ENCODE data around the gene MAD1L1. TPM values are rescaled to one million over a fixed set of nuclear protein-coding genes. Genes with fewer than 3 reads are reported as not detected.

MAD1L1 gene
- total and polyA plus RNA-seq, 2 of the 8 experiments (the other 6 are each of a cell fraction or from before 2014, with no cell fraction given), result 40.4 to 44.6 TPM

DNA sequence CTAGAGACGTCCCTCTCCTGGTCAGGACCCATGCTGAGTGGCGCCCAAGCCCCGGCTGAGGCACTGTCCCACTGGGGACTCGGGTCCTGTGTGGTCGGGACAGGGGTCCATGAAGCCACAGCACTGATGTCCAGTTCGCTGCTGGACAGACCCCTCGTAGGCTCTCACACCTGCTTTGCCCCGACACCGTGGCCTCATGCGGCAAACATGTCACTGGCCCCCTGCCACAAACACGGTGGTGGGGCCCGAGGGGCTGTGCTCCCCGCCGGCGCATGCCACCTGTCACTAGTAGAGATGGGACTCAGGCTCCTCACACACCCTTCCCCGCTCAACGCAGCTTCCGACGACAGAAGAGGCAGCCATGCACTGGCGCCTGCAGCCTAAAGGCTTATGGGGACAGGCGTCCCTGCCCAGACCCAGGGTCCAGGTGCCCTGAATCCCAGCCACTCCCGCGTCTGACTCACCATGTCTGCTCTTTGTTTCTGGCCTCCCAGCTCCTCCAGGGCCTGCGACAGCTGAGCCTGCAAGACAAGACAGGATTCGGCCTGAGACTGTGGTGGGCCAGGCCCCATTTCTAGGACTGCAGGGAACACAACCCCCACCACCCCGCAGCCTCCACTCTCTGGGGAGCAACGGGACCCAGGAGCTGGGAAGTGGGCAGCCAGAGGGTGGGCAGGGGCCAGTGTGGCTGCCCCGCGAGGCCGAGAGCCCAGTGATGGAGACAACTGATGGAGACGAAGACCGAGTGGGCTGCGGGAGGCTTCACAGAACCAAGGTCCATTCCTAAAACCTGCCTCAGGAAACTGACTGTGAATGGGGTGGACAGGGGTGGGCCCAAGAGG, 230.9 kb downstream of the MAD1L1 start (continued):
- no peak for TF ChIP-seq NANOG (IDR thresholded peaks at IDR 0.05; ENCODE audit: insufficient read depth, low read depth, low read length, poor library complexity, severe bottlenecking)
- TF ChIP-seq EGR1 (IDR thresholded peaks at IDR 0.05; ENCODE audit: borderline replicate concordance, low read depth, low read length), result no peak
- TF ChIP-seq GABPA (IDR thresholded peaks at IDR 0.05; ENCODE audit: borderline replicate concordance, insufficient read depth, low read length), result no peak
- no peak for TF ChIP-seq CREB1 (IDR thresholded peaks at IDR 0.05)
- TF ChIP-seq, protein P1, sequence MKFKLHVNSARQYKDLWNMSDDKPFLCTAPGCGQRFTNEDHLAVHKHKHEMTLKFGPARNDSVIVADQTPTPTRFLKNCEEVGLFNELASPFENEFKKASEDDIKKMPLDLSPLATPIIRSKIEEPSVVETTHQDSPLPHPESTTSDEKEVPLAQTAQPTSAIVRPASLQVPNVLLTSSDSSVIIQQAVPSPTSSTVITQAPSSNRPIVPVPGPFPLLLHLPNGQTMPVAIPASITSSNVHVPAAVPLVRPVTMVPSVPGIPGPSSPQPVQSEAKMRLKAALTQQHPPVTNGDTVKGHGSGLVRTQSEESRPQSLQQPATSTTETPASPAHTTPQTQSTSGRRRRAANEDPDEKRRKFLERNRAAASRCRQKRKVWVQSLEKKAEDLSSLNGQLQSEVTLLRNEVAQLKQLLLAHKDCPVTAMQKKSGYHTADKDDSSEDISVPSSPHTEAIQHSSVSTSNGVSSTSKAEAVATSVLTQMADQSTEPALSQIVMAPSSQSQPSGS (IDR thresholded peaks at IDR 0.05; ENCODE audit: low read length), result no peak
- TF ChIP-seq SP4 (IDR thresholded peaks at IDR 0.05; ENCODE audit: low read length), result no peak
- TF ChIP-seq ZNF274 (IDR thresholded peaks at IDR 0.05; ENCODE audit: borderline replicate concordance, extremely low read depth, low read length), result no peak
- TF ChIP-seq, protein P2, sequence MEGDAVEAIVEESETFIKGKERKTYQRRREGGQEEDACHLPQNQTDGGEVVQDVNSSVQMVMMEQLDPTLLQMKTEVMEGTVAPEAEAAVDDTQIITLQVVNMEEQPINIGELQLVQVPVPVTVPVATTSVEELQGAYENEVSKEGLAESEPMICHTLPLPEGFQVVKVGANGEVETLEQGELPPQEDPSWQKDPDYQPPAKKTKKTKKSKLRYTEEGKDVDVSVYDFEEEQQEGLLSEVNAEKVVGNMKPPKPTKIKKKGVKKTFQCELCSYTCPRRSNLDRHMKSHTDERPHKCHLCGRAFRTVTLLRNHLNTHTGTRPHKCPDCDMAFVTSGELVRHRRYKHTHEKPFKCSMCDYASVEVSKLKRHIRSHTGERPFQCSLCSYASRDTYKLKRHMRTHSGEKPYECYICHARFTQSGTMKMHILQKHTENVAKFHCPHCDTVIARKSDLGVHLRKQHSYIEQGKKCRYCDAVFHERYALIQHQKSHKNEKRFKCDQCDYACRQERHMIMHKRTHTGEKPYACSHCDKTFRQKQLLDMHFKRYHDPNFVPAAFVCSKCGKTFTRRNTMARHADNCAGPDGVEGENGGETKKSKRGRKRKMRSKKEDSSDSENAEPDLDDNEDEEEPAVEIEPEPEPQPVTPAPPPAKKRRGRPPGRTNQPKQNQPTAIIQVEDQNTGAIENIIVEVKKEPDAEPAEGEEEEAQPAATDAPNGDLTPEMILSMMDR (IDR thresholded peaks at IDR 0.05; ENCODE audit: control extremely low read depth in 1 of 3, insufficient read depth in 1 of 3, low read depth in 1 of 3, low read length in 3 of 3), result no peak
- no peak for TF ChIP-seq TBP (IDR thresholded peaks at IDR 0.05; ENCODE audit: low read depth, low read length)
